ENCODE results near the gene XRCC2.

DNA sequence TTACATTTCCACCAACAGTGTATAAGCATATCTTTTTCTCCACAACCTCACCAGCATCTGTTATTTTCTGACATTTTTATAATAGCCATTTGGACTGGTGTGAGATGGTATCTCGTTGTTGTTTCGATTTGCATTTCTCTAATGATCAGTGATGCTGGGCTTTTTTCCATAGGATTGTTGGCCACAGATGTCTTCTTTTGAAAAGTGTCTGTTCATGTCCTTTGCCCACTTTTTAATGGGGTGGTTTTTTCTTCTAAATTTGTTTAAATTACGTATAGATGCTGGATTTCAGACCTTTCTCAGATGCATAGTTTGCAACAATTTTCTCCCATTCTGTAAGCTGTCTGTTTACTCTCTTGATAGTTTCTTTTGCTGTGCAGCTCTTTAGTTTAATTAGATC is 28.9 kb downstream of the XRCC2 start:
- TF ChIP-seq, protein P1, sequence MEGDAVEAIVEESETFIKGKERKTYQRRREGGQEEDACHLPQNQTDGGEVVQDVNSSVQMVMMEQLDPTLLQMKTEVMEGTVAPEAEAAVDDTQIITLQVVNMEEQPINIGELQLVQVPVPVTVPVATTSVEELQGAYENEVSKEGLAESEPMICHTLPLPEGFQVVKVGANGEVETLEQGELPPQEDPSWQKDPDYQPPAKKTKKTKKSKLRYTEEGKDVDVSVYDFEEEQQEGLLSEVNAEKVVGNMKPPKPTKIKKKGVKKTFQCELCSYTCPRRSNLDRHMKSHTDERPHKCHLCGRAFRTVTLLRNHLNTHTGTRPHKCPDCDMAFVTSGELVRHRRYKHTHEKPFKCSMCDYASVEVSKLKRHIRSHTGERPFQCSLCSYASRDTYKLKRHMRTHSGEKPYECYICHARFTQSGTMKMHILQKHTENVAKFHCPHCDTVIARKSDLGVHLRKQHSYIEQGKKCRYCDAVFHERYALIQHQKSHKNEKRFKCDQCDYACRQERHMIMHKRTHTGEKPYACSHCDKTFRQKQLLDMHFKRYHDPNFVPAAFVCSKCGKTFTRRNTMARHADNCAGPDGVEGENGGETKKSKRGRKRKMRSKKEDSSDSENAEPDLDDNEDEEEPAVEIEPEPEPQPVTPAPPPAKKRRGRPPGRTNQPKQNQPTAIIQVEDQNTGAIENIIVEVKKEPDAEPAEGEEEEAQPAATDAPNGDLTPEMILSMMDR (IDR thresholded peaks at IDR 0.05) = no peak
- no peak for TF ChIP-seq POLR2A (IDR thresholded peaks at IDR 0.05)
